GM18505 (cell line): Measurements from ENCODE around the gene HBZ.
"Not testable (repeated sequence)": the region's sequence is repeated elsewhere in the genome, so short reads cannot be mapped to it uniquely, and the experiment has no call there.

Source experiments
- ATAC-seq: cut with Tn5 transposase; IDR thresholded peaks from one replicate; pipeline ENCODE4 v1.9.1; 2021; ENCODE audit not compliant: unreplicated experiment
- POLR2A ChIP-seq: IDR thresholded peaks from 4 replicates; pipeline ENCODE4 v1.6.1; 2011; ENCODE audit warnings: borderline replicate concordance; ENCODE audit not compliant: insufficient read depth, insufficient read length; ENCODE audit errors: extremely low read depth

Gene HBZ

GRCh38 chr16:189604-190186 lies 37.3 kb downstream of the HBZ start:
- ATAC-seq: no peak
- no peak for TF ChIP-seq POLR2A

- ATAC-seq: no peak
Observed at GRCh38 chr16:191831-192230, 39.4 kb downstream of the HBZ start.

GRCh38 chr16:192686-193085 lies 40.2 kb downstream of the HBZ start:
- TF ChIP-seq POLR2A: no peak
- no peak for ATAC-seq

More at GRCh38 chr16:191831-192230, 39.4 kb downstream of the HBZ start:
- no peak for TF ChIP-seq POLR2A

DNA sequence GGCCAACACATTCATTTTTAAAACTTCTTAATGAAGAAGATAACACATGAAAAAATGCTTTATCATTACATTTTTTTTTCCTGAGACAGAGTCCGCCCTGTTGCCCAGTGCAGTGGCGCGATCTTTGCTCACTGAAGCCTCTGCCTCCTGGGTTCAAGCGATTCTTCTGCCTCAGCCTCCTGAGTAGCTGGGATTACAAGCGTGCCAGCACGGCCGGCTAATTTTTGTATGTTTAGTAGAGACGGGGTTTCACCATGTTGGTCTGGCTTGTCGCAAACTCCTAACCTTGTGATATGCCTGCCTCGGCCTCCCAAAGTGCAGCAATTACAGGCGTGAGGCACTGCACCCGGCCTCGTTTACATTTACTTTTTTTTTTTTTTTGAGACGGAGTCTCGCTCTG lies 41.0 kb downstream of the HBZ start:
- no peak for TF ChIP-seq POLR2A
- ATAC-seq: no peak

- no peak for ATAC-seq
- TF ChIP-seq POLR2A: no peak
Observed at GRCh38 chr16:194516-194915, 42.1 kb downstream of the HBZ start.

DNA sequence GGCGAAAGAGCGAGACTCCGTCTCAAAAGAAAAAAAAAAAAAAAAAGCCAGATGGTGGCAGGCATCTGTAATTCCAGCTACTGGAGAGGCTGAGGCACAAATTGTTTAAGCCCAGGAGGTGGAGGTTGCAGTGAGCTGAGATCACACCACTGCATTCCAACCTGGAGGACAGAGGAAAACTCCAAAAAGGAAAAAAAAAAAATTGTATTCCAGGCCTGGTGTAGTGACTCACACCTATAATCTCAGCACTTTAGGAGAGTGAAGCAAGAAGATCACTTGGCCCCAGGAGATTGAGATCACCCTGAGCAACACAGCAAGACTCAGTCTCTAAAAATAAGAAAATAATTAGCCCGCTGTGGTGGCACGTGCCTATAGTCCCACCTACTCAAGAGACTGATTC lies 47.9 kb downstream of the HBZ start:
- no peak for TF ChIP-seq POLR2A
- ATAC-seq: no peak

DNA sequence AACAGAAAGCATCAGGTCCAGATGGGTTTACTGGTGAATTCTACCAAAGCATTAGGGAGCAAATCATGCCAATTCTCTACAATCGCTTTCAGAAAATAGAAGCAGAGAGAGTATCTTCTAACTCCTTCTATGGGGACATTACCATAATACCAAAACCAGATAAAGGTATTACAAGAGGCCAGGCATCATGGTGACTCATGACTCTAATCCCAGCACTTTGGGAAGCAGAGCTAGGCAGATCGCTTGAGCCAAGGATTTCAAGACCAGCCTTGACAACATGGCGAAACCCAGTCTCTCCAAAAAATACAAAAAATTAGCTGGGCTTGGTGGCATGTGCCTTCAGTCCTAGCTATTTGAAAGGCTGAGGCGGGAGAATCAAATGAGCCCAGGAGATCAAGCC lies 50.8 kb downstream of the HBZ start:
- ATAC-seq: no peak
- no peak for TF ChIP-seq POLR2A

- not testable (repeated sequence) for ATAC-seq
Observed at GRCh38 chr16:204046-204445, 51.6 kb downstream of the HBZ start.
